Neural progenitor cell (in vitro differentiated cells): ENCODE data around the gene CABP5.

Experiments used
- EZH2 ChIP-seq: fragments of 200-600 bp; sonication (generic); IDR thresholded peaks from 2 replicates; pipeline ENCODE4 v1.6.1; 2017; ENCODE audit warnings: antibody characterized with exemption, mild to moderate bottlenecking, moderate library complexity
- EZH2phosphoT487 ChIP-seq: fragments of 200-600 bp; sonication (generic); IDR thresholded peaks from 2 replicates; pipeline ENCODE4 v1.6.1; 2017; ENCODE audit warnings: antibody characterized with exemption
- TF ChIP-seq, protein P1 (sequence below): fragments of 200-600 bp; sonication (generic); IDR thresholded peaks from 2 replicates; pipeline ENCODE4 v1.5.1; 2017; ENCODE audit warnings: antibody characterized with exemption, mild to moderate bottlenecking

DNA sequence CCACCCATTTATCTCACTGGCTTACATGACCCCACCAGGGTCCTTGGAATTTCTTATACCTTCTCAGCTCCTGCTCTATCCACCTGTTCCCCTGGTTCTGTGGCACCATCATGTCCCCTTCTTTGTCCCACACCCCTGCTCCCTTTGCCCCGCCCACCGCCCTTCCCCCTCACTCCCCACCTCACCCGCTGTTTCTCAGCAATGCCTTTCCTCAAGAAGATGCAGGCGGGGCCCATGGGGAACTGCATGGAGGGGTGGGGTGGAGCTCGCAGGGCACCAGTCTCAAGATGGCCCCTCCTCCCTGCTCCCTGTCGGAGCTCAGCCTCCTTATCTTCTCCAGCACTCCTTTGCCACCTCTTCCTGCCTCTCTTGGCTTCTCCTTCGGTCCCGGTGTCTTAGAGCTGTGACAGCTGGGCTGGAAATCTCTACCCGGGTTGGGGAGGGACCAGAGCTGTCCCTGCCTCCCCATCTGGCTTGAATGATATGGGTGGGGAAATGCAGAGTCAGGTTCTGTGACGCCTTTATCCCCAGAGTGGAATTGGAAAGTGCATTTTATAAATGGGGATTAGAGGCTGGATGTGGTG is at the start of gene CABP5:
- TF ChIP-seq, protein P1, sequence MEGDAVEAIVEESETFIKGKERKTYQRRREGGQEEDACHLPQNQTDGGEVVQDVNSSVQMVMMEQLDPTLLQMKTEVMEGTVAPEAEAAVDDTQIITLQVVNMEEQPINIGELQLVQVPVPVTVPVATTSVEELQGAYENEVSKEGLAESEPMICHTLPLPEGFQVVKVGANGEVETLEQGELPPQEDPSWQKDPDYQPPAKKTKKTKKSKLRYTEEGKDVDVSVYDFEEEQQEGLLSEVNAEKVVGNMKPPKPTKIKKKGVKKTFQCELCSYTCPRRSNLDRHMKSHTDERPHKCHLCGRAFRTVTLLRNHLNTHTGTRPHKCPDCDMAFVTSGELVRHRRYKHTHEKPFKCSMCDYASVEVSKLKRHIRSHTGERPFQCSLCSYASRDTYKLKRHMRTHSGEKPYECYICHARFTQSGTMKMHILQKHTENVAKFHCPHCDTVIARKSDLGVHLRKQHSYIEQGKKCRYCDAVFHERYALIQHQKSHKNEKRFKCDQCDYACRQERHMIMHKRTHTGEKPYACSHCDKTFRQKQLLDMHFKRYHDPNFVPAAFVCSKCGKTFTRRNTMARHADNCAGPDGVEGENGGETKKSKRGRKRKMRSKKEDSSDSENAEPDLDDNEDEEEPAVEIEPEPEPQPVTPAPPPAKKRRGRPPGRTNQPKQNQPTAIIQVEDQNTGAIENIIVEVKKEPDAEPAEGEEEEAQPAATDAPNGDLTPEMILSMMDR: no peak
- TF ChIP-seq EZH2 (no peak), EZH2phosphoT487 (no peak)
